GM18517 (cell line): Measurements from ENCODE around the gene TXNRD1.
"Not testable (repeated sequence)": the region's sequence is repeated elsewhere in the genome, so short reads cannot be mapped to it uniquely, and the experiment has no call there.

Experiments
- ATAC-seq: cut with Tn5 transposase; IDR thresholded peaks from one replicate; pipeline ENCODE4 v1.9.1; 2021; ENCODE audit warnings: mild to moderate bottlenecking, moderate library complexity; ENCODE audit not compliant: unreplicated experiment

Gene TXNRD1

GRCh38 chr12:104319918-104320626, 104.5 kb downstream of the TXNRD1 start:
- ATAC-seq: no peak

GRCh38 chr12:104320627-104321024, 105.0 kb downstream of the TXNRD1 start:
- ATAC-seq: no peak

GRCh38 chr12:104321949-104322348, 106.4 kb downstream of the TXNRD1 start:
- ATAC-seq: no peak

- ATAC-seq: not testable (repeated sequence)
Measured at GRCh38 chr12:104322533-104322932, 107.0 kb downstream of the TXNRD1 start.

GRCh38 chr12:104323899-104324298, 108.3 kb downstream of the TXNRD1 start:
- ATAC-seq: no peak

- not testable (repeated sequence) for ATAC-seq
Measured at GRCh38 chr12:104328278-104328677, 112.7 kb downstream of the TXNRD1 start.

GRCh38 chr12:104328790-104329189, 113.2 kb downstream of the TXNRD1 start:
- no peak for ATAC-seq

GRCh38 chr12:104329707-104330532, 114.3 kb downstream of the TXNRD1 start:
- ATAC-seq: no peak

- ATAC-seq: no peak
Measured at GRCh38 chr12:104331376-104331775, 115.8 kb downstream of the TXNRD1 start.

GRCh38 chr12:104332273-104332672, 116.7 kb downstream of the TXNRD1 start:
- ATAC-seq: not testable (repeated sequence)

GRCh38 chr12:104333692-104334255, 118.2 kb downstream of the TXNRD1 start:
- ATAC-seq: no peak

- no peak for ATAC-seq
Measured at GRCh38 chr12:104334581-104334980, 119.0 kb downstream of the TXNRD1 start.

GRCh38 chr12:104336115-104336514, 120.5 kb downstream of the TXNRD1 start:
- no peak for ATAC-seq

GRCh38 chr12:104337030-104337558, 121.5 kb downstream of the TXNRD1 start:
- no peak for ATAC-seq

GRCh38 chr12:104339663-104340062, 124.1 kb downstream of the TXNRD1 start:
- ATAC-seq: no peak

- no peak for ATAC-seq
Measured at GRCh38 chr12:104340177-104340576, 124.6 kb downstream of the TXNRD1 start.

GRCh38 chr12:104340925-104341611, 125.5 kb downstream of the TXNRD1 start:
- no peak for ATAC-seq

- ATAC-seq: no peak
Measured at GRCh38 chr12:104342147-104342546, 126.6 kb downstream of the TXNRD1 start.

- ATAC-seq: no peak
Measured at GRCh38 chr12:104342635-104343249, 127.2 kb downstream of the TXNRD1 start.

- no peak for ATAC-seq
Measured at GRCh38 chr12:104344682-104345081, 129.1 kb downstream of the TXNRD1 start.
